Vagina (tissue), 2 donors: ENCODE measurements around the gene OVOL1. TPM values are rescaled to one million over a fixed set of nuclear protein-coding genes. Genes with fewer than 3 reads are reported as not detected.
"Not testable (repeated sequence)": the region's sequence is repeated elsewhere in the genome, so short reads cannot be mapped to it uniquely, and the experiment has no call there.

Experiments used
- DNase-seq, 2 donors: peaks; one replicate each; pipeline ENCODE4 v3.0.0-alpha.2; 2017; ENCODE audit errors: extremely low spot score in 2 of 2
- H3K27ac ChIP-seq: fragments of 200-600 bp; sonication (generic); one replicate; pipeline ENCODE4 v1.5.1; 2019
- H3K27me3 ChIP-seq: fragments of 200-600 bp; sonication (generic); one replicate; pipeline ENCODE4 v1.5.1; 2019
- H3K36me3 ChIP-seq, 2 donors: fragments of 200-600 bp; sonication (generic); one replicate each; pipeline ENCODE4 v1.5.1; 2017 to 2019
- H3K4me1 ChIP-seq: fragments of 200-600 bp; sonication (generic); one replicate; pipeline ENCODE4 v1.5.1; 2019
- H3K4me3 ChIP-seq, 2 donors: fragments of 200-600 bp; sonication (generic); 1 replicate in 1 of 2; 2 replicates in 1 of 2; pipeline ENCODE4 v1.5.1; 2016 to 2019
- H3K9me3 ChIP-seq: fragments of 200-600 bp; sonication (generic); one replicate; pipeline ENCODE4 v1.5.1; 2019
- CTCF ChIP-seq, 3 experiments: fragments of 450-650 bp in 2 of 3; fragments of 200-600 bp in 1 of 3; sonication (generic) in 1 of 3; IDR thresholded peaks; one replicate each; pipeline ENCODE4 v1.5.1; 2017 to 2019; ENCODE audit warnings: antibody characterized with exemption in 3 of 3, mild to moderate bottlenecking in 2 of 3, moderate library complexity in 2 of 3
- POLR2A ChIP-seq, 2 donors: fragments of 450-650 bp; IDR thresholded peaks; one replicate each; pipeline ENCODE4 v1.6.1; 2017; ENCODE audit warnings: antibody characterized with exemption in 2 of 2, mild to moderate bottlenecking in 2 of 2, moderate library complexity in 2 of 2
- POLR2AphosphoS5 ChIP-seq, 2 donors: sonication (generic); formaldehyde crosslinking; IDR thresholded peaks; one replicate each; pipeline ENCODE4 v1.9.0; 2017; ENCODE audit warnings: antibody characterized with exemption in 2 of 2, mild to moderate bottlenecking in 2 of 2, low read depth in 1 of 2; ENCODE audit not compliant: insufficient read depth in 1 of 2
- intact Hi-C: fragments of 100-400 bp; cut with DNase I; formaldehyde crosslinking; loops from one replicate; pipeline ENCODE4 v1.15.1; 2023
- total RNA-seq: library from RNA; depleted of rRNA; stranded (reverse); fragments of >200 nt; gene quantifications from one replicate; pipeline ENCODE4 v1.2.3, GENCODE V29; 2016

The OVOL1 gene
- total RNA-seq, 1 donor from 2014 or later = 17.4 TPM

DNA sequence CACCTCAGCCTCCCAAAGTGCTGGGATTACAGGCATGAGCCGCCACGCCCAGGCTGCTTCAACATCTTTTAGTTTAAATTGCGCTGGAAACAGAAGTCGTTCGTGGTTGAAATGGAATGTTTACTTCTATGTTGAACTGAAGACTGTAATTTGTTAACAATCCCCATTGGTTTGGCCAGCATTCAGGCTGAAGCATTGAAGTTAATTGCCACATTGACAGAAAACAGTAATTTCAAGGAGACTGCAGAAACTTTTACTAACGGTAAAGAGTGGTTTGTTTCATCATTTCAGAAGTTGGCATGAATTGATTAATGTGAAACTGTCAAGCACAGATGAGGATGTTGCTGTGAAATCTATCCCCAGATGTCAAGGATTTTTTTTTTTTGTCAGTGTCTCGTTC lies 20.3 kb upstream of the OVOL1 start:
- intact Hi-C loops = no loop called here
- Histone ChIP-seq H3K4me1 (no peaks in the 10 kb centered on the region), H3K27me3 (no peaks in the 10 kb centered on the region), H3K9me3 (no peaks in the 10 kb centered on the region), H3K36me3 (no peaks in the 10 kb centered on the region), H3K4me3 (no peak overlapping the region), H3K27ac (no peak overlapping the region)
- DNase-seq = no peak
- TF ChIP-seq POLR2AphosphoS5 (IDR thresholded peaks at IDR 0.05; ENCODE audit: insufficient read depth in 1 of 2, low read depth in 1 of 2) (no peak), CTCF (IDR thresholded peaks at IDR 0.05) (no peak), POLR2A (IDR thresholded peaks at IDR 0.05) (no peak)

- intact Hi-C loops = no loop called here
Observed at GRCh38 chr11:65767406-65767805, 19.5 kb upstream of the OVOL1 start.

DNA sequence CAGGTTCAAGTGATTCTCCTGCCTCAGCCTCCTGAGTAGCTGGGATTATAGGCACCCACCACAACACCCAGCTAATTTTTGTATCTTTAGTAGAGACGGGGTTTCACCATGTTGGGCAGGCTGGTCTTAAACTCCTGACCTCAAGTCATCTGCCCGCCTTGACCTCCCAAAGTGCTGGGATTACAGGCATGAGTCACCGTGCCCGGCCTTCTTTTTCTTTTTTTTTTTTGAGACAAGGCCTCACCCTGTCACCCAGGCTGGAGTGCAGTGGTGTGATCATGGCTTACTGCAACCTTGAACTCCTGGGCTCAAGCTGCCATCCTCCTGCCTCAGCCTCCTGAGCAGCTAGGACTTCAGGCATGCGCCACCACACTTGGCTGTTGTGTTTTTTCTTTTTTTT lies 19.1 kb upstream of the OVOL1 start:
- DNase-seq, intact Hi-C loops: not testable (repeated sequence)

More at GRCh38 chr11:65767406-65767805, 19.5 kb upstream of the OVOL1 start:
- TF ChIP-seq CTCF (IDR thresholded peaks at IDR 0.05) (no peak), POLR2AphosphoS5 (IDR thresholded peaks at IDR 0.05; ENCODE audit: insufficient read depth in 1 of 2, low read depth in 1 of 2) (no peak), POLR2A (IDR thresholded peaks at IDR 0.05) (no peak)
- no peak for DNase-seq
- Histone ChIP-seq H3K36me3 (no peaks in the 10 kb centered on the region), H3K27me3 (no peaks in the 10 kb centered on the region), H3K4me1 (no peaks in the 10 kb centered on the region), H3K27ac (no peak overlapping the region), H3K4me3 (no peak overlapping the region), H3K9me3 (no peaks in the 10 kb centered on the region)

GRCh38 chr11:65770951-65771567 lies 15.8 kb upstream of the OVOL1 start:
- Histone ChIP-seq H3K36me3 (no peaks in the 10 kb centered on the region), H3K27ac (no peak overlapping the region), H3K4me3 (no peak overlapping the region), H3K9me3 (no peaks in the 10 kb centered on the region), H3K4me1 (no peaks in the 10 kb centered on the region), H3K27me3 (no peaks in the 10 kb centered on the region)
- no peak for DNase-seq
- no peak for TF ChIP-seq CTCF (IDR thresholded peaks at IDR 0.05)
- TF ChIP-seq POLR2AphosphoS5 (IDR thresholded peaks at IDR 0.05; ENCODE audit: insufficient read depth in 1 of 2, low read depth in 1 of 2) = no peak
- intact Hi-C loops = no loop called here

More for the DNA sequence above, 19.1 kb upstream of the OVOL1 start:
- H3K4me3 ChIP-seq, H3K27ac ChIP-seq, H3K9me3 ChIP-seq, H3K4me1 ChIP-seq, H3K27me3 ChIP-seq, H3K36me3 ChIP-seq: not testable (repeated sequence)

- no peaks in the 10 kb centered on the region for H3K9me3 ChIP-seq
- H3K36me3 ChIP-seq = no peaks in the 10 kb centered on the region
- no peak for DNase-seq
- H3K4me3 ChIP-seq = no peak overlapping the region
- TF ChIP-seq CTCF (IDR thresholded peaks at IDR 0.05) (no peak), POLR2AphosphoS5 (IDR thresholded peaks at IDR 0.05; ENCODE audit: insufficient read depth in 1 of 2, low read depth in 1 of 2) (no peak), POLR2A (IDR thresholded peaks at IDR 0.05) (no peak)
- no peaks in the 10 kb centered on the region for H3K4me1 ChIP-seq
- H3K27me3 ChIP-seq = no peaks in the 10 kb centered on the region
- intact Hi-C loops = no loop called here
- H3K27ac ChIP-seq = no peak overlapping the region
Observed at GRCh38 chr11:65771589-65772112, 15.2 kb upstream of the OVOL1 start.
